HFFc6 (cell line): ENCODE results near the gene LAMTOR3. TPM values are rescaled to one million over a fixed set of nuclear protein-coding genes. Genes with fewer than 3 reads are reported as not detected.

Experiments used
- DNase-seq: peaks from one replicate; pipeline ENCODE4 v3.0.0-alpha.2; 2018
- H3K27ac Mint-ChIP-seq: 2 replicates; pipeline ENCODE4 v1.8.0; 2020; ENCODE audit warnings: mild to moderate bottlenecking, mixed read lengths
- H3K27me3 Mint-ChIP-seq: 2 replicates; pipeline ENCODE4 v1.8.0; 2021; ENCODE audit warnings: mild to moderate bottlenecking, moderate library complexity, mixed read lengths; ENCODE audit not compliant: insufficient read depth
- H3K36me3 Mint-ChIP-seq: 2 replicates; pipeline ENCODE4 v1.8.0; 2021; ENCODE audit warnings: low read depth, mixed read lengths
- H3K4me1 Mint-ChIP-seq: 2 replicates; pipeline ENCODE4 v1.8.0; 2020; ENCODE audit warnings: low read depth, mixed read lengths
- H3K4me3 Mint-ChIP-seq: 2 replicates; pipeline ENCODE4 v1.8.0; 2020; ENCODE audit warnings: mild to moderate bottlenecking, moderate library complexity, mixed read lengths
- H3K9me3 Mint-ChIP-seq: 2 replicates; pipeline ENCODE4 v1.8.0; 2020; ENCODE audit warnings: mild to moderate bottlenecking, mixed read lengths
- CTCF ChIP-seq: fragments of 200-600 bp; sonication (generic); IDR thresholded peaks from 2 replicates; pipeline ENCODE4 v1.5.0; 2021; ENCODE audit warnings: antibody characterized with exemption, mild to moderate bottlenecking
- long read RNA-seq: library from polyadenylated mRNA; unstranded; transcript quantifications from one replicate; pipeline ENCODE4 v2.0.0, GENCODE V29; 2019
- total RNA-seq, 6 experiments: library from RNA; stranded (reverse); fragmentation: NEBNext Ultra II Directional; extraction: Animal tissue kit (Norgen Biotek cat#: 25700); gene quantifications; 2 replicates in 1 of 6; 3 replicates in 5 of 6; pipeline ENCODE4 v1.2.3, GENCODE V29; 2021

The LAMTOR3 gene
- total RNA-seq = 10 to 100 TPM; 23.7 to 34.6 (median 26.8) TPM
- long read RNA-seq, full-length matches to known transcripts = 44 of 50 reads
- long read RNA-seq, partial matches to known transcripts = 1 of 50 reads
- long read RNA-seq, other reads (novel, unspliced or antisense) = 5 of 50 reads

GRCh38 chr4:99894161-99894997 lies at the start of gene LAMTOR3:
Gene LAMTOR3, minus strand, starts transcription at chr4:99894427. Its CDS starts 464 bp downstream, at chr4:99893963.
- peak; percentile 82 for DNase-seq
- TF ChIP-seq CTCF = no peak
- Mint-ChIP-seq H3K27me3 (peaks cover 4% of the 10 kb centered on the region; the same call in 1 of the 2 replicates), H3K27ac (peak within 1 kb of the TSS; percentile 96), H3K4me3 (peak within 1 kb of the TSS; percentile 99), H3K4me1 (peaks cover 45% of the 10 kb centered on the region), H3K9me3 (no peaks in the 10 kb centered on the region), H3K36me3 (peaks cover 23% of the 10 kb centered on the region; the same call in 1 of the 2 replicates)

DNA sequence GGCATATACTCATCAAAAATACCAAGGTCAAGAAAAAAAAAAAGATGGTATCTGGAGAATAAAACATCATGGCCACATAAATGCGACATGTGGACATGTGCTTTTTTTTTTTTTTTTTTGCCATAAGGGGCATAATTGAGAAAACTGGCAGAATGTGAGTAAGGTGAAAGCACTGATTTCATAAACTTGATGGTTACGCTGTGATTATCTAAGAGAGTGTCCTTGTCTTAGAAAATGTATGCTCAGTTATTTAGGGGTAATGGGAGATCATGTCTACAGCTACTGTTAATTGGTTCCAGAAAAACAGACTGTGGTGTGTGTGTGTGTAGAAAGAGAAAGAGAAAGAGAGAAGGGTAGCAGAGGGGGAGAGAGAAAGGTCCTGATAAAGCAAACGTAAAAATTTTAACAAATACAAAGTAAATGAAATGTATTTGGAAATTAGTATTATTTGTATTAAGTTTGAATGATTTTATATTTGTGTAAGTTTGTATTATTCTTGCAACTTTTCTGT lies 44.1 kb upstream of the LAMTOR3 start:
- Mint-ChIP-seq H3K27ac (no peak overlapping the region), H3K4me3 (no peak overlapping the region), H3K4me1 (peaks cover 13% of the 10 kb centered on the region), H3K36me3 (peaks cover 53% of the 10 kb centered on the region), H3K27me3 (no peaks in the 10 kb centered on the region), H3K9me3 (peaks cover 28% of the 10 kb centered on the region)
- TF ChIP-seq CTCF = no peak
- no peak for DNase-seq

DNA sequence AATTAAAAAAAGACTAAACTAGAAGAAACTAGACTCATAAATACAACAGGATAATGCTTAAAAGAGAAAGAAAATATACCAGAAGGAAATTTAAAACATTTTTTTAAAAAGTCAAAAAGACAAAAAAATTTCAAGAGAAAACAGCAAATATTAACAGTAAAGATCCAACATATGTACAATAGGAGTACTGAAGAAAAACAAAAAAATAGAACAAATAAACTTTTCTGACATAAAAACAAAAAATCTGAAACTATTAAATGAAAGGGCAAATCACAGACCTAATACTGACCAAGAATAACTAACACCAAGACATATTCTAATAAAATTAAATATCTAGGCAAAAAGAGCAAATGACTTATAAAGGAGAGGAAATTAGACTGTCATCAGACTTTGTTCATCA lies 40.7 kb upstream of the LAMTOR3 start:
- Mint-ChIP-seq H3K4me1 (peaks cover 25% of the 10 kb centered on the region), H3K27me3 (no peaks in the 10 kb centered on the region), H3K36me3 (peaks cover 62% of the 10 kb centered on the region), H3K9me3 (peaks cover 28% of the 10 kb centered on the region), H3K4me3 (no peak overlapping the region), H3K27ac (no peak overlapping the region)
- no peak for TF ChIP-seq CTCF
- no peak for DNase-seq

- Mint-ChIP-seq H3K4me3 (no peak overlapping the region), H3K9me3 (no peaks in the 10 kb centered on the region), H3K27ac (no peak overlapping the region), H3K36me3 (peaks cover 21% of the 10 kb centered on the region), H3K27me3 (peaks cover 2% of the 10 kb centered on the region; the same call in 1 of the 2 replicates), H3K4me1 (peaks cover 14% of the 10 kb centered on the region)
- no peak for DNase-seq
- TF ChIP-seq CTCF = no peak
Measured at GRCh38 chr4:99927566-99927965, 33.3 kb upstream of the LAMTOR3 start.

DNA sequence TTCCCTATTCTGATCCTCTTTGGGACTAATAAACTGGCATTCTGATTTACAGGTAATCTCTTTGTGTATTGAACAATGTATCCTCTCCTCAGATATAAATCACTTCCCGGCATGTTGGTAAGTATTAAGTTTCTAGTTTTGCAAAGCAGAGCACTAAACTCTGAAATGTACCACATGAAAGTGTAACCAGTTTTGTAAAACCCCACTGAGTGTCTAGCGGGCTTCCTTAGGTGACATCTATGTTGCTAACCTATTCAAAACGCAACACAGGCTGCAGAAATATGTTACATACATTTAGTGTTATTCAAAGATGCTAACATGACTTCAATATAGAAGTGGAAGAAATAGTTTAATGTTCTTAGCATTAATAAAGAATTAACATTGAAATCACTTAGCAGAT lies 26.9 kb upstream of the LAMTOR3 start:
- TF ChIP-seq CTCF = no peak
- no peak for DNase-seq
- H3K9me3 Mint-ChIP-seq = no peaks in the 10 kb centered on the region
- H3K4me3 Mint-ChIP-seq = no peak overlapping the region
- H3K27ac Mint-ChIP-seq = no peak overlapping the region
- no peaks in the 10 kb centered on the region for H3K27me3 Mint-ChIP-seq
- no peaks in the 10 kb centered on the region; the same call in 1 of the 2 replicates for H3K4me1 Mint-ChIP-seq
- peaks cover 26% of the 10 kb centered on the region for H3K36me3 Mint-ChIP-seq
